GM19324 (cell line): ENCODE data around the gene COL16A1.

Experiments used
- ATAC-seq: cut with Tn5 transposase; IDR thresholded peaks from one replicate; pipeline ENCODE4 v1.9.1; 2021; ENCODE audit warnings: mild to moderate bottlenecking, moderate library complexity; ENCODE audit not compliant: unreplicated experiment, low FRiP score

COL16A1 gene

DNA sequence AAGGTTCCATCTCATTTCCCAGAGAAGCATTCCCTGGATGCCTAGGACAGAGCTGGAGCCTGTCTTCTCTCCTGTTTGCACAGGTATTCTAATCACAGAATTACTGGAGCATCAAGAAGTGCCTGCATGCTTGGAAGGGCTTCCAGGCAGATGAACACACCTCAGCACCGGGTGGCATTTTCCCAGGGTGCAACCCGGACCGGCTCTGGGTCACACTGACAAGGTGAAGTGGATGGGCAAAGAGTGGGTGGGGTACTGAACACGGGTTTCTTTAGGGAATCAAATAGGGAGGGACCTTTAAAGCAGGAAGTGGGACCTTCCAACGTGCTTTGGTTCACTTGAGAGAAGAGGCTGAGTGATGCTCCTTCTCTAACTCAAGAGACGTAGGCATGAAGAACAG, 52.1 kb downstream of the COL16A1 start:
- no peak for ATAC-seq

- no peak for ATAC-seq
Measured at GRCh38 chr1:31651089-31651420, 52.8 kb downstream of the COL16A1 start.

DNA sequence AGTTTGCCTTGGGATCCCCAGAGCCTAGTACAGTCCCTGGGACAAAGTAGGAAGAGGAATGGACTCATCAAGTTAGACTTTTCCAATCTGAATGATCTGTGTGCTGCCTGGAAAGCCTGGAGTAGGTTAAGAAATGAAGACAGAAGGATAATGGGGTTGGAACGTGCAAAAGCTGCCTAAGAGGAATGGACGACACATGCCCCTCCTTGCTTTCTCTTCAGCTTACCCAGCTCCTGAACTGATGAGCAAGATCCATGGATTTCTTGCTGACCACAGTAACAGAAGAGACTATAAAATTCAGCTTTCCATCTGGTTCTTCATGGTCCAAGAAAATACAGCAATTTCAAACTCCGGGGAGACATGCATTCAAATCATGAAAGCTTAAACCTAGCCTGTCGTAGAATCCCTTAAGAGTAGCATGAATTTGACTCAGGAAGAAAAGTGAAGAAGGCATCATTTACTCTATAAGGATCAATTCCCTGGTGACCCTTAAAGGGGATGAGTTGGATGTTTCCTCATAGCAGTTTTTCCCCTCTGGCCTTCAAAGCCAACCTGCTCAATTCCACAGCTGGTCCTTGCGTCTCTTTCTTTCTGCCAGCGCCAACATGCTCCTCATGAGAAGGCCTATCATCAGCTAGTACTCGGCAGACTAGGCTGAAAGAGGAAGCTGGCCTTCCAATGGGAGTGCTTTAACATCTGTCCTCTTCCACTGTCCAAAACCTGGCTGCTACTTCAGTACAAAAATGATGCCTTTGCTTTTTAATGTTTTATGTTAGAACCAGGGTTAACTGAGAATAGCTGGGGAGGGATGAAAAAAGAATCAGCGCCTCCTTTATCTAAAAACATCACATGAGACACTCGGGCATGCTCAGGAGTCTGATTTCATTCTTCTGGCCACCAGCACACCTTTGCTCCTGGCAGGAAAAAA, 53.4 kb downstream of the COL16A1 start:
- ATAC-seq, result no peak

DNA sequence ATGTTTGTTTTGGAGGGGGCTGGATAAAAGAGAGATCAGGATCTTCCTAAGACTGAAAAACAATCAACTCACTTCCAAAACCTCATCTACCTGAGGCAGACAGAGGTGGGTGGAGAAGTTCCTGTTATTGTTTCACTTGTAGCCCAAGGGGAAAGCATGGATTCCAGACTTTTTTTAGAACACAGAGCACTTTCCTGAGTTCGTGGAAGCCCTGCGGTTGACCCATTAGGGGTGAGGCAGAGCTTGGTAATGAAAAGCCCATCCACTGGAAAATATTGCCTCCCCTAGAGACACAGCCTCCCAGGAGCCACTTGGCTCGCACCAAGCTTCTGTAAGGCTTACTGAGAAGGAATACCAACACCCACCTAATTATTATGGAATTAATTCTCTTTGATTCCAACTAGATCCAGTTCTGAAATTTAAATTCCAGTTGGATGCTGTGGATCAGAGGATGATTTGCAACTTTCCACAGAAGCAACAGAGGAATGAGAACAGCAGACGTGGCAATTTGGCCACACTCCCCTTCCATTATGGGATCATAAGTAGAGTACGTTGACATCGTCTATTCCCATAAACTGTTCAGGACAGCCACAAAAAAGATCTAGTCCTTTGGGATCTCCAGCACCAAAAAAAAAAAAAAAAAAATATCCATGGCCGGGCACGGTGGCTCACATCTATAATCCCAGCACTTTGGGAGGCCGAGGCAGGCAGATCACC, 55.0 kb downstream of the COL16A1 start:
- ATAC-seq, result no peak

DNA sequence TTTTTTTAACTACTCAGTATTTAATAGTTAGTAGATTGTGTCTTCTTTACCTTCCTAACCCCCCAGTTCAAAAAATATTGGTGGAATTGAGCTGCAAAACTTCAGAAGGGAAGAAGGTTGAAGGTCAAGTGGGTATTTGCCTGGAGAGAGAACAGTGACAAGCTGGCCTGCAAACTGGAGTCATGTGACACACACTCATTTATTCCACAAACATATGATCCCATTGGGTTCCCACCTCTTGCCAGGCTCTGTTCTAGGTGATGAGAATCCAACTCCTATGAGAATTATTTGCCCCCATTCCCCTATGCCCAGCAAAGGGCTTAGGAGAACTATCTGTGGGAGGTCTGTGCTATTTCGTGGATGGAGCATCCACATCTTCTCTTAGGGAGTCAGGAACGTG, 55.6 kb downstream of the COL16A1 start:
- no peak for ATAC-seq

GRCh38 chr1:31647106-31647505, 56.7 kb downstream of the COL16A1 start:
- no peak for ATAC-seq

- ATAC-seq, result no peak
Measured at GRCh38 chr1:31646259-31646960, 57.4 kb downstream of the COL16A1 start.

- ATAC-seq, result no peak
Measured at GRCh38 chr1:31645274-31645568, 58.6 kb downstream of the COL16A1 start.

GRCh38 chr1:31644560-31645273, 59.1 kb downstream of the COL16A1 start, which contains the start of gene PEF1:
PEF1 (minus strand) TSS chr1:31644876; CDS start chr1:31644864, 12 bp downstream.
- peak; percentile 91 for ATAC-seq

- ATAC-seq, result no peak
Measured at GRCh38 chr1:31643976-31644559, 59.7 kb downstream of the COL16A1 start.

- no peak for ATAC-seq
Measured at GRCh38 chr1:31642897-31643296, 60.9 kb downstream of the COL16A1 start.

DNA sequence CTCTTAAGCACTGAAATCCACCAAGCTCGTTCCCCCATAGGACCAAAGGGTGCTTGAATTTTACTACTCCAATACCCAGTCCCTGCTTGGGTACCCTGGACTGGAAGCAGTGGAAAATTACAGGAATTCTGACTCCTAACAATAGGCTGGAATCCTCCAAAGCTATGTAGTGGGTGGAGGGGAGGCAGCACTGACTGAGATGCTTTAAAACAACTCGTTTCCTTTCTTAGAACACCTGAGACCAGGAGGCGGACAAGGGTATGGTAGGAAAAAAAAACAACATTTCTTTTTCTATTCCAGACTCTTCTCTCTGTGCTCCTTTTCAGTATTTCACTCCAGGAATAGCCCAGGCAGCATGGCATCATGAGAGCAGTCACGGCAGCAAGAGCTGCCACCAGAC, 61.5 kb downstream of the COL16A1 start:
- ATAC-seq, result no peak

DNA sequence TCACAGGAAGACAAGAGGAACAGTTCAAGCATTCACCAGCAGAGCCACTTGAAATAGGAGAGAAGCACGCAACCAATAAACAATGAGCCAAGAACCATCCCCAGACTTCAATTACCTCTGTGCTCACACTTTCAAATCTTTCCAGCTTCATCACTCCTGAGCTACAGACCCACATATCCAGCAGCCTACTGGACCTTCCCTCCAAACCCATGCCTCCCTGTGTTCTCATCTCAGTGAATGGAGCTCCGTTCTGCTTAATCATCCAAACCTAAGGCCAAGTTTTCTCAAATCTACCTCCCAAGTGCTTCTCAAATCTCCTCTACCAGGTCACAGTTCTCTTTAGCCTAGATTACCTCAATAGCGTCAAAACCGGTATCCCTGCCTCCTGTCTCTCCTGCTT, 62.9 kb downstream of the COL16A1 start:
- ATAC-seq, result no peak

DNA sequence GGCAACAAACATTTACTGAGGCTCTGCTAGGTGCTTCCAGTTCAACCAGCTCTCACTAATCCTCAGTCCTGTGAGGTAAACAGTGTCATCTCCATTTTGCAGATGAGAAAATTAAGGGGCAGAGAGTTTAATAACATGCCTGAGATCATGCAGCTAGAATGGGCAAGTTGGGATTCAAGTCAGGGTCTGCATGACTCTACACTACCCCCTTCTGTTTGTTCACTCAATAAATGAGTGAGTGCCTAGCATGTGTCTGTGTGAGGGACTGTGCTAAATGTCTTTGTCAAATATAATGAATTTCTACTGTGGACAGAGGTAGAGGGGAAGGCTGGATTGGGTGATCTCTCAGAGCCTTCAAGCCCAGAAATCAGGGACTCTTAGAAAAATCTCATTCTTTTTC, 63.6 kb downstream of the COL16A1 start:
- ATAC-seq, result no peak

- no peak for ATAC-seq
Measured at GRCh38 chr1:31639543-31639942, 64.3 kb downstream of the COL16A1 start.

- ATAC-seq, result no peak
Measured at GRCh38 chr1:31637915-31638673, 65.7 kb downstream of the COL16A1 start.

DNA sequence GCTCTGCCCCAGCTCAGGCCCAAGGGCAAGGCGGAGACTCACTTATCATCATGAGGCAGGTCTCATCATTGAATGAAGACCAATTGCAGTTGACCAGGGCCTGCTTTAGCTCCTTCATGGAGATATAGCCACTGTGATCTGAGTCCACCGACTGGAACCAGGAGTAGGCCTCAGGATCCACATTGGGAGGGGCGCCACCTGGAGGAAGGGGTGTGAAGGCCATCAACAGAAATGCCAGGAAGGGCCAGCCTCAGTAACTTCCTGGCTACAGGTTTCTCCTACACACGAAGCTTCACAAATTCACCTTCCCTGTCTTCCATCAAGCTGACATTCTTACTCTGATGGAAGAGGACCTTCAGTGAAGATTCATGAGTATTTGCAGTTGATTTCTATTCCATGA, 70.7 kb downstream of the COL16A1 start:
- no peak for ATAC-seq

DNA sequence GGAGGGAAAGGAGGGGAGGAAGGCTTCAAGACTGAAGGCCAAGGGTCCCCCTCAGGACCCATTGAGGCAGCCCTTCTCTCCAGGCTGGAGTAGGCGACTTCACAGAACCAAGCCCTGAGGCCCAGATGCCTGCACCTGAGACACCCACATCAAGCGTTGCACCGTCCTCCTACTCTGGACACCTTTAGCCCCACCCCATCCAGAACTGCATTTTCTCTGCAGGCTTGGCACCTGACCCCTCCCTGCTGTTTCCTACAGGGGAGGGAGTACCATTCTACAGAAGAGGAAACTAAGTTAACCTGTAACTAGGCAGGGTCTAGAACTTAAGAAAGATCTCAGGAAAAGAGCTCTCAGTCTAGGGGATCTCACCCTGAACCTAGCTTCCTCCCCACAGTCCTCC, 71.2 kb downstream of the COL16A1 start:
- ATAC-seq, result no peak

DNA sequence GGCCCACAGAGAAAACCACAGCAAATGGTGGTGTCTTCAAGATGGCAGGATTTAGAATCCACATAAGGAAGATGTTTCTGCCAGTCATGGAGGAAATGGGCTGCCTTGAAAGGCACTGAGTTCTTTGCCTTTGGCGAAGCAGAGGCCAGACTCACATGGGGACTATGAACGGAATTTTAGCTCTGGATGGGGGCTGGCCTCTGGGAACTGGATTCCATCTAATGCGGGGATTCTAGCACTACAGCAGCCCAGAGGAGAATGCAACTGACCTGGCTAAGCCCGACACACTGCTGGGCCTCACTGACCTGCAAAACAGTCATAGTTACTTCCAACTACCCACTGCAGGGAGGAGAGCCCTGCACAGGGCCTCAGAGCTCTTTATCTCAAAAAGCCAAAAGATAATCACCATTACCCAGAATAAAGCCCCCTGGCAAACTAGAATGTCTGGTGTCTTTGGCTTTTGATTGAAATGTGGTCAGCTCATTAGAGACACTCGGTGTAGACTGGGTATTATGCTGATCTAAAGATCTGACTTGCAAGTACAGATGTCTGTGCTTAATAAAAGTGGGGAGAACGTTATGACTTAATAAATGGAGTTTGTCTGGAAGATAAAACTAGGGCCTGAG, 74.8 kb downstream of the COL16A1 start:
- no peak for ATAC-seq
